GM12873 (cell line): ENCODE data around the gene LRRFIP2.

Source experiments
- TF ChIP-seq, protein P1 (sequence below): IDR thresholded peaks from 2 replicates; pipeline ENCODE4 v1.5.1; 2012; ENCODE audit warnings: low read depth, mild to moderate bottlenecking, moderate library complexity, low read length, control low read depth; ENCODE audit not compliant: insufficient read depth; ENCODE audit errors: missing control alignments

The LRRFIP2 gene

DNA sequence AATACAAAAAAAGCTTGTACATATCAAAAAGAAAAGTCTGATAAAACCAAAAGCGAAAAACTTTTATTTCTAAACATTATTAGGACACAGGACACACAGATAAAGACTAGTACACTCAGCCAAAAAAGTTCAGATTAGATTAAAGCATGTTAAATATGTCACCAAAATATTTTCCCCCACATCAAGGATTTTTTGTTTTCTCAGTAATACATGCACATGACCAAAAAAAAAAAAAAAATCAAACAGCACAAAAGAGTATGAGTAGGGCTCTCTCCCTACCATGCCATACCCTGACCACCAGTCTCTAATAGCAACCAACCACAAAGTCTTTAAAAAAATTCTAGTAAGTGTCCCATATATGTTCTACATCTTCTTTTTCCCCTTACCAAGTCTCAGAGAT is 77.4 kb downstream of the LRRFIP2 start:
- TF ChIP-seq, protein P1, sequence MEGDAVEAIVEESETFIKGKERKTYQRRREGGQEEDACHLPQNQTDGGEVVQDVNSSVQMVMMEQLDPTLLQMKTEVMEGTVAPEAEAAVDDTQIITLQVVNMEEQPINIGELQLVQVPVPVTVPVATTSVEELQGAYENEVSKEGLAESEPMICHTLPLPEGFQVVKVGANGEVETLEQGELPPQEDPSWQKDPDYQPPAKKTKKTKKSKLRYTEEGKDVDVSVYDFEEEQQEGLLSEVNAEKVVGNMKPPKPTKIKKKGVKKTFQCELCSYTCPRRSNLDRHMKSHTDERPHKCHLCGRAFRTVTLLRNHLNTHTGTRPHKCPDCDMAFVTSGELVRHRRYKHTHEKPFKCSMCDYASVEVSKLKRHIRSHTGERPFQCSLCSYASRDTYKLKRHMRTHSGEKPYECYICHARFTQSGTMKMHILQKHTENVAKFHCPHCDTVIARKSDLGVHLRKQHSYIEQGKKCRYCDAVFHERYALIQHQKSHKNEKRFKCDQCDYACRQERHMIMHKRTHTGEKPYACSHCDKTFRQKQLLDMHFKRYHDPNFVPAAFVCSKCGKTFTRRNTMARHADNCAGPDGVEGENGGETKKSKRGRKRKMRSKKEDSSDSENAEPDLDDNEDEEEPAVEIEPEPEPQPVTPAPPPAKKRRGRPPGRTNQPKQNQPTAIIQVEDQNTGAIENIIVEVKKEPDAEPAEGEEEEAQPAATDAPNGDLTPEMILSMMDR = no peak

DNA sequence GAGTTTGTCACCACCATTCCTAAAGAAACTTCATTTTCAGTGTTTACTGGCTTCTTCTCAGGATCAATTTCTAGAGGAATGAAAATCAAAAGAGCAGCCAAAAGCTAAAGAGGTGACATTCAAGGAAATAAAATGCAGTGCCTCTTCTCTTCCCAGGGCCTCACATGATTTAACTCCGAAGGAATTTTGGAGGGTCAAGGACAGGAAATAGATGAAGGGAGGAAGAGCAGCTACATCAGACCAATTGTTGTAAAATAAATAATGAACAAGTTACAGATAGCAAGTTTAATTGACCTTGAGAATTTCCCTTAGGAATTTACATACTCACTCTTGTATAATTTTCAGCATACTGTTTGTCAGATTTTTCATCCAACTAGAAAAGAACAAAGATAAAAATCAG is 78.1 kb downstream of the LRRFIP2 start:
- TF ChIP-seq, protein P1 = no peak

DNA sequence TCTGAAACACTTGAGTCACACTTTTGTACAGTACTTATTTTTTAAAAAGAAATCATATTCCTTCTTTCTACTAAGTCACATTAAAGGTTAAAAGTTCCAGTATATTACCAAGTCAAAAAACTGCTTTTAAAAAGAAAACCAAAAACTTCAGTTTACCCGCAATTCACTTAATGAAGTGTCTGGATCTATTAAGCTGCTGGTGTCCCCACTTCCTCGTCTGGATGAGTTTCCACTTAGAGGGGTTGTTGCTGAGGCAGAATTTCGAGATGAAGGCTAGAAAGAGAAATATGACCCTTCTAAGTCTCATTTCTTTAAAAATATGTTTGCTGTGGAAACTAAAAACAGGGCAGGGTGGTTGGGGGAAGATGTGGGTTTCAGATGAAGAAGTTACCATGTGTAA is 79.7 kb downstream of the LRRFIP2 start:
- TF ChIP-seq, protein P1 = no peak

DNA sequence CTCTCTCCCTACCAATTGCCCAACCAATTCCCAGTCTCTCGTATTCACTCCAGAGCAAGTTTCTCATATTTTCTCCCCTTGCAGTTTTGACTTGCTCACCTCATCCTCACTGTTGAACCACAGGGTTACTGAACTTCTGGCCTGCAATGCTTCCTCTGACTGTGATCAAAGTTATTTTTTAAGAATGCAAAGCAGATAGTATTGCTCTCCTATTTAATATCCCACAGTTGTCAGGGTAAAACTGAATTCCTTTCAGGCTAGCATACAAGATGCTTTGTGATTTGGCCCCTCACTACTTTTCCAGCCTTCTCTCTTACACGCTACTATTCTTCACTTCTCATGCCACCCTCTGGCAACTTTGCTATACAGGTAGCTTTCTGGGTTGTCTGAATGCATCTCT is 80.9 kb downstream of the LRRFIP2 start:
- TF ChIP-seq, protein P1 = no peak

DNA sequence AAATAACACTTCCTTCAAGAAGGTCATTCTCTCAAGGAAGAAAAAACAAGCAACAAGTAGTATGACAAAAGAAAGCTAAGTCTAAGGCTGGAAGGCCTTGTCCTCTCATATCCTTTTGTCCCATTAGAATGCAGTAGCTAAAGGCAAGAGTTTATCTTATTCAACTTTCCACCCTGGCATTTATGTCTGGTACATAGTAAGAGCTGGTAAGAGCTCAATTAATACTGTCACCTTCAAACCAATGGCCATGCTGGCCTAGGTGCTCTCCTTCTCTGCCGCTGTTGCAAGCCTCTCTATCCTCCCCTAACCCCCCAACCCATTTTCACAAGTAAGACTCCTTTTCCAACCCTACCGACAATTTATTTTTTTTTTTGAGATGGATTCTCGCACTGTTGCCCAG is 81.9 kb downstream of the LRRFIP2 start:
- TF ChIP-seq, protein P1 = no peak

DNA sequence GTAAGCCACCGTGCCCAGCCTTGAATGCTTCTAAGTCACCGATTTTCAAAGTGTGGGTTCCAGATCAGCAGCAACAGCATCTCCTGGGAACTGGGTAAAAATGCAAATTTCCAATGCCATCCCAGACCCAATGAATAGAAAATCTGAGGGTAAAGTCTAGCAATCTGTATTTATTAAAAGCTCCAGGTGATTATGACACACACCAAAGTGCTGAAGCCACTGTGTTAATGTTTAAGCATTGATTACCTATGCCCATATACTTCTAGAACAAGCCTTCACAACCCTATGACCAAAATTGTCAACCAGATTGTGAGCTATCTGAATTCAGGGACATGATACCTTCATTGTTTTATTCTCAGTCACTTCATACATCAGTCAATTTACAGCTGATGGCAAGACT is 86.5 kb downstream of the LRRFIP2 start:
- TF ChIP-seq, protein P1 = no peak

DNA sequence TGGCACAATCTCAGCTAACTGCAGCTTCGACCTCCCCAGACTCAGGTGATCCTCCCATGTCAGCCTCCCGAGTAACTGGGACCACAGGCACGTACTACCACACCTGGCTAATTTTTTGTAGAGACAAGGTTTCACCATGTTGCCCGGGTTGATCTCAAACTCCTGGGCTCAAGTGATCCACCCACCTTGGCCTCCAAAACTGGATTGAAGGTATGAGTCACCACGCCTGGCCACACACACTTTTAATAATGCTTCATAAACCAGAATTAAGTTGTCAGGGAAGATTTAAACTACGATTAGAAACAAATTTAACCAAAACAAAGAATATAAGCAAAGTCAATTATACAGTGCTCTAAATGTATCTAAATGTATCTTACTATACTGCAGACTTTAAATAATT is 87.5 kb downstream of the LRRFIP2 start:
- TF ChIP-seq, protein P1 = no peak
